Measurements from ENCODE around the gene NRL. TPM values are rescaled to one million over a fixed set of nuclear protein-coding genes. Genes with fewer than 3 reads are reported as not detected.

Gene NRL
- total RNA-seq, 3 donors from 2014 or later = 1.2 to 2.3 (median 1.4) TPM

Other genes starting within 250 kb of the NRL start
- 10 to 100 TPM; 12.6 to 23.0 (median 19.4) TPM for gene DHRS4, start 161.2 kb downstream of the NRL start, total RNA-seq
- gene DHRS4L2, start 126.0 kb downstream of the NRL start, total RNA-seq = 10 to 100 TPM; 10.8 to 15.9 (median 12.5) TPM
- gene CARMIL3, start 62.9 kb downstream of the NRL start, total RNA-seq = 1 to 10 TPM; 1.3 to 1.8 (median 1.3) TPM
- not detected for gene CPNE6, start 43.4 kb downstream of the NRL start, total RNA-seq
- 10 to 100 TPM; 38.7 to 69.4 (median 47.9) TPM for gene PCK2, start 20.6 kb downstream of the NRL start, total RNA-seq
- gene DCAF11, start 172 bp downstream of the NRL start, total RNA-seq = 10 to 100 TPM; 45.7 to 57.6 (median 50.7) TPM
- 1 to 10 TPM in 1 of 3 donors, under 1 TPM in 2; 0.38 to 1.3 (median 0.69) TPM for gene FITM1, start 15.7 kb upstream of the NRL start, total RNA-seq
- 100 to 1,000 TPM; 354 to 391 (median 378) TPM for gene PSME1, start 21.2 kb upstream of the NRL start, total RNA-seq
- 10 to 100 TPM; 15.9 to 18.9 (median 17.4) TPM for gene EMC9, start 26.6 kb upstream of the NRL start, total RNA-seq
- gene PSME2, start 31.7 kb upstream of the NRL start, total RNA-seq = 100 to 1,000 TPM; 433 to 479 (median 471) TPM
- gene RNF31, start 32.5 kb upstream of the NRL start, total RNA-seq = 100 to 1,000 TPM in 2 of 3 donors, 10 to 100 TPM in 1; 99.4 to 108 (median 106) TPM
- gene IRF9, start 46.3 kb upstream of the NRL start, total RNA-seq = 100 to 1,000 TPM; 110 to 152 (median 121) TPM
- 10 to 100 TPM; 17.4 to 24.8 (median 19.9) TPM for gene REC8, start 57.1 kb upstream of the NRL start, total RNA-seq
- gene IPO4, start 73.9 kb upstream of the NRL start, total RNA-seq = 100 to 1,000 TPM; 265 to 293 (median 265) TPM
- gene TM9SF1, start 80.5 kb upstream of the NRL start, total RNA-seq = 10 to 100 TPM; 30.4 to 34.6 (median 33.7) TPM
- under 1 TPM in 1 of 3 donors, not detected in 2; 0.33 TPM for gene TSSK4, start 90.7 kb upstream of the NRL start, total RNA-seq
- gene CHMP4A, start 98.5 kb upstream of the NRL start, total RNA-seq = 10 to 100 TPM; 71.7 to 85.5 (median 85.4) TPM
- 10 to 100 TPM; 16.3 to 19.5 (median 18.4) TPM for gene MDP1, start 101.1 kb upstream of the NRL start, total RNA-seq
- gene NEDD8, start 117.4 kb upstream of the NRL start, total RNA-seq = 100 to 1,000 TPM; 197 to 217 (median 205) TPM
- 10 to 100 TPM; 29.6 to 30.8 (median 29.7) TPM for gene GMPR2, start 118.0 kb upstream of the NRL start, total RNA-seq
- 100 to 1,000 TPM in 2 of 3 donors, 10 to 100 TPM in 1; 87.2 to 110 (median 103) TPM for gene TINF2, start 127.7 kb upstream of the NRL start, total RNA-seq
- 1 to 10 TPM; 2.6 to 8.1 (median 2.6) TPM for gene TGM1, start 148.2 kb upstream of the NRL start, total RNA-seq
- 10 to 100 TPM; 52.2 to 58.8 (median 53.4) TPM for gene RABGGTA, start 156.6 kb upstream of the NRL start, total RNA-seq
- gene DHRS1, start 184.8 kb upstream of the NRL start, total RNA-seq = 1 to 10 TPM; 2.6 to 4.2 (median 3.1) TPM
- gene NOP9, start 184.9 kb upstream of the NRL start, total RNA-seq = 10 to 100 TPM; 67.8 to 71.0 (median 68.0) TPM
- gene CIDEB, start 193.0 kb upstream of the NRL start, total RNA-seq = 1 to 10 TPM; 6.5 to 7.3 (median 7.2) TPM
- 10 to 100 TPM in 2 of 3 donors, 1 to 10 TPM in 1; 9.0 to 10.8 (median 10.4) TPM for gene LTB4R2, start 195.2 kb upstream of the NRL start, total RNA-seq
- gene LTB4R, start 196.6 kb upstream of the NRL start, total RNA-seq = 1 to 10 TPM; 7.0 to 8.0 (median 7.8) TPM
- under 1 TPM; 0.43 to 0.76 (median 0.53) TPM for gene ADCY4, start 220.1 kb upstream of the NRL start, total RNA-seq
- 1 to 10 TPM; 5.9 to 8.0 (median 6.2) TPM for gene RIPK3, start 225.0 kb upstream of the NRL start, total RNA-seq